ENCODE measurements around the gene SHANK3.
"Not testable (repeated sequence)": the region's sequence is repeated elsewhere in the genome, so short reads cannot be mapped to it uniquely, and the experiment has no call there.

SHANK3 gene

GRCh38 chr22:50672471-50673230 is at the start of gene SHANK3:
TSS of gene SHANK3 (plus strand) at chr22:50672823.
- no peaks in the 10 kb centered on the region for H3K36me3 Mint-ChIP-seq (ENCODE audit: low read depth)
- H3K27ac Mint-ChIP-seq, result no peak within 1 kb of the TSS
- no peaks in the 10 kb centered on the region for H3K9me3 Mint-ChIP-seq
- peaks cover 37% of the 10 kb centered on the region for H3K27me3 Mint-ChIP-seq
- no peak for ATAC-seq
- peaks cover 6% of the 10 kb centered on the region for H3K4me1 Mint-ChIP-seq
- H3K4me3 Mint-ChIP-seq, result no peak within 1 kb of the TSS
- DNase-seq, result no peak

GRCh38 chr22:50624347-50625130 is 48.1 kb upstream of the SHANK3 start:
- H3K27ac Mint-ChIP-seq, result no peak overlapping the region

GRCh38 chr22:50625131-50625567 is 47.5 kb upstream of the SHANK3 start:
- Mint-ChIP-seq H3K27ac (no peak overlapping the region), H3K9me3 (no peaks in the 10 kb centered on the region), H3K27me3 (no peaks in the 10 kb centered on the region), H3K36me3 (ENCODE audit: low read depth) (no peaks in the 10 kb centered on the region), H3K4me3 (no peak overlapping the region), H3K4me1 (peaks cover 49% of the 10 kb centered on the region)
- ATAC-seq, result no peak
- no peak for DNase-seq

More at GRCh38 chr22:50624347-50625130, 48.1 kb upstream of the SHANK3 start:
- H3K36me3 Mint-ChIP-seq (ENCODE audit: low read depth), result no peaks in the 10 kb centered on the region
- H3K9me3 Mint-ChIP-seq, result no peaks in the 10 kb centered on the region
- ATAC-seq (no peak), DNase-seq (no peak)
- no peak overlapping the region for H3K4me3 Mint-ChIP-seq
- H3K27me3 Mint-ChIP-seq, result no peaks in the 10 kb centered on the region
- H3K4me1 Mint-ChIP-seq, result peaks cover 52% of the 10 kb centered on the region

DNA sequence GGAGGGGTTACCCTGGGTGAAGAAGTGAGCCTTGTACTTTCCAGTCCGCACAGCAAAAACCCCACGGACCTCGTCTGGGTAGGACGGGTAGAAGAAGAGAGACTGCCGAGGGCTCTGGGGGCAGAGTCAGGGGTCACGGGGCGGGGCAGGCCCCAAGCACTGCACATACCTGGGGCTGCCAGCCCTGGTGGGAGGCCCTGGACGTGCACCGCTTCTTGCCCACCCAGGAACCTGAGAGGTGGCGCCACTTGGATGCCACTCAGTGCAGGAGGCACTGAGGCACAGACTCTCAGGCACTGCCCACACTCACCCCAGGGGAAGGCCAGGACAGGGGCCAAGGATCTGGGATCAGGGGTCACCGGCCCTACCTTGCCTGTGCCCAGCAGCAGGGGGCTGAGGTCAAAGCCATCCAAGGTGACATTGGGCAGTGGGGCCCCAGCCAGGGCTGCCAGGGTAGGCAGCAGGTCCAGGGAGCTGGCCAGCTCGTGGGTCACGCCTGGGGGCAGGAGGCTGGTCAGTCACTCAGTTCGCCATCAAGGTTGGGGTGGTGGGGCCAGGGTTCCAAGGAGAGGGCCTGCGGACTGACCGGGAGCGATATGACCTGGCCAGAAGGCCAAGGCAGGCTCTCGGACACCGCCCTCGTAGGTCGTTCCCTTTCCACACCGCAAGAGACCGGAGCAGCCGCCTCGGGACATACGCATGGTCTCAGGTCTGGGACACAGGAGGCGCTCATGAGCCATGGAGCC is 46.9 kb upstream of the SHANK3 start:
- H3K36me3 Mint-ChIP-seq (ENCODE audit: low read depth), result no peaks in the 10 kb centered on the region
- H3K9me3 Mint-ChIP-seq, result no peaks in the 10 kb centered on the region
- ATAC-seq (no peak), DNase-seq (no peak)
- peaks cover 45% of the 10 kb centered on the region for H3K4me1 Mint-ChIP-seq
- H3K27me3 Mint-ChIP-seq, result no peaks in the 10 kb centered on the region
- no peak overlapping the region for H3K4me3 Mint-ChIP-seq
- H3K27ac Mint-ChIP-seq, result no peak overlapping the region

- H3K27me3 Mint-ChIP-seq, result no peaks in the 10 kb centered on the region
- DNase-seq (no peak), ATAC-seq (no peak)
- H3K4me1 Mint-ChIP-seq, result peaks cover 39% of the 10 kb centered on the region
- no peaks in the 10 kb centered on the region for H3K9me3 Mint-ChIP-seq
- no peak overlapping the region for H3K27ac Mint-ChIP-seq
- peak overlapping the region; percentile 54 for H3K4me3 Mint-ChIP-seq
- no peaks in the 10 kb centered on the region for H3K36me3 Mint-ChIP-seq (ENCODE audit: low read depth)
These were observed 46.2 kb upstream of the SHANK3 start for GRCh38 chr22:50626314-50626849.

DNA sequence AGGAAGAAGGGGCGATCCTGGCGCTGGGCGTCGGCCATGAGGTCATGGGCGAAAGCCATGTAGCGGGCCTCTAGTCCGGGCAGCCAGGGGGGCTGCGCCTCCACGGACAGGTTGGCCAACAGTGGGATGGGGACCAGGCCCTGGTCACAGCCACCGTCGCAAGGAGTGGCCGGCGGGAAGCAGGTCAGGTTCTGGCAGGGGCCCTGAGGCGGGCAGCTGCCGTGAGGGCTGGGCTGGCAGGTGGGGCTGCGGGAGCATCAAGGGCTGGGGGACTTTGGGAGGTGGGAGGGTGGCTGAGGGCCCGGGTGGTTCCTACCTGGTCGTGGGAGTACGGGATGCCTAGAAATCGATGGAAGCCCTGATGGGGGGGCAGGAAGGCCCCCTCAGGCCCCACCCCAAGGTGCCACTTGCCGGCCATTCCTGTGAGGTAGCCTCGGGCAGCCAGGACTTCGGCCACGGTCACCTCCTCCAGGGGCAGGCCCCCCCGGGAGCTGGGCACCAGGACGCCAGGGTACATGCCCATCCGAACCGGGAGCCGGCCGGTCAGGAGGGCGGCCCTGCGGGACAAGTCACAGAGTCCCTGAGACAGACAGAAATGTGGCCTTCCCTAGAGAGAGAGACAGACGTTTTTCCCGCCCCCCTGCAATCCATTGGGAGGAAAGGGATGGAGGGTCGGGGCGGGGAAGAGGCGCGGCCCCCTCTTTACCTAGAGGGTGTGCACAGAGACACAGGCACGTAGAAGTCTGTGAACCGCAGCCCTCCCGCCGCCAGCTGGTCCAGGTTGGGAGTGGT is 45.6 kb upstream of the SHANK3 start:
- Mint-ChIP-seq H3K27ac (no peak overlapping the region), H3K36me3 (ENCODE audit: low read depth) (no peaks in the 10 kb centered on the region)
- ATAC-seq, result no peak

DNA sequence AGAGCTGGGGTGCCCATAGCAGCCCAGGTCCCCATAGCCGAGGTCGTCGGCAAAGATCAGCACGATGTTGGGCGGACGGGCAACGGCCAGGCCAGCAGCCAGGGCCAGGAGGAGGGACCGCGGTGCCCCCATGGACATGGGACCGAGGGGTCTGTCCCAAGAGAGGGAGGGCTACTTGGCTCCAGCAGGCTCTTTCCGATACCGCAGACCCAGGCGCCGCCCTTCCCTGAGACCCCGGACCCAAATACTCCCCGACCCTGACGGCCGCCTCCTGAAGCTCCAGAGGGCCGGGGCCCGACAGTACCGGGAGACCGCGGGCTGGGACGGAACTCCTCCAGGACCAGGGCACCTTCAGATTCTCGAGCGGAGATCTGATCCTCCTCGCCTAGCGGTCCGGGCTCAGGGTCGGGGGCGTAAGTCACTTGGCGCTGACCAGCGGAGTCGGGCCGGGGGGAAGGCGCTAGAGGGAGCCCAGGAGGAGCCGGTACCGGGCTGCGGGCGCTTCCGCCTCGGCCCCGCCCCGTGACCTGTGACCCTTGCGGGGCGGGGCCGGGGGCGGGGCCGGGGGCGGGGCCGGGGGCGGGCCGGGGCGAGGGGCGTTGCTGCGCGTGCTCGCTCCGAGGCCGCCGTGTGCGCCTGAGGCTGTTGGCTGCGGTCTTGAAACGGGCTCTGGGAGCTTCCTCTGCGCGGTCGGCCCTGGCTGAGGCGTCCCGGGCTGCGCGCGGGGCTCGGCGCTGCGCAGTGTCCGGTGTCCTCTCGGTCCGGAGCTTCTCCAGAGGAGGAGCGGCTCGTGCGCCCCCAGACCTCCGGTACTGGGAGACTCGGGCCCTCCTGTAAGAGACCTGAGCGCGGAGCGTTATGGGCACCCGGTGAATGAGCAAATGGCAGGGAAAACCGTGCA is 44.7 kb upstream of the SHANK3 start, which contains the start of gene ARSA:
TSS of gene ARSA (minus strand) at position 511 of the 901 bp plus-strand sequence. CDS start at position 138, 373 bp downstream.
- H3K36me3 Mint-ChIP-seq (ENCODE audit: low read depth), result no peaks in the 10 kb centered on the region
- peaks cover 24% of the 10 kb centered on the region for H3K4me1 Mint-ChIP-seq
- no peaks in the 10 kb centered on the region for H3K27me3 Mint-ChIP-seq
- H3K9me3 Mint-ChIP-seq, result no peaks in the 10 kb centered on the region
- ATAC-seq (peak; percentile 86), DNase-seq (peak; percentile 73)
- H3K27ac Mint-ChIP-seq, result peak within 1 kb of the TSS; percentile 67
- H3K4me3 Mint-ChIP-seq, result peak within 1 kb of the TSS; percentile 83

More for the DNA sequence above, 45.6 kb upstream of the SHANK3 start:
- DNase-seq, result no peak
- Mint-ChIP-seq H3K27me3 (no peaks in the 10 kb centered on the region), H3K9me3 (no peaks in the 10 kb centered on the region), H3K4me3 (peak overlapping the region; percentile 80), H3K4me1 (peaks cover 32% of the 10 kb centered on the region)

DNA sequence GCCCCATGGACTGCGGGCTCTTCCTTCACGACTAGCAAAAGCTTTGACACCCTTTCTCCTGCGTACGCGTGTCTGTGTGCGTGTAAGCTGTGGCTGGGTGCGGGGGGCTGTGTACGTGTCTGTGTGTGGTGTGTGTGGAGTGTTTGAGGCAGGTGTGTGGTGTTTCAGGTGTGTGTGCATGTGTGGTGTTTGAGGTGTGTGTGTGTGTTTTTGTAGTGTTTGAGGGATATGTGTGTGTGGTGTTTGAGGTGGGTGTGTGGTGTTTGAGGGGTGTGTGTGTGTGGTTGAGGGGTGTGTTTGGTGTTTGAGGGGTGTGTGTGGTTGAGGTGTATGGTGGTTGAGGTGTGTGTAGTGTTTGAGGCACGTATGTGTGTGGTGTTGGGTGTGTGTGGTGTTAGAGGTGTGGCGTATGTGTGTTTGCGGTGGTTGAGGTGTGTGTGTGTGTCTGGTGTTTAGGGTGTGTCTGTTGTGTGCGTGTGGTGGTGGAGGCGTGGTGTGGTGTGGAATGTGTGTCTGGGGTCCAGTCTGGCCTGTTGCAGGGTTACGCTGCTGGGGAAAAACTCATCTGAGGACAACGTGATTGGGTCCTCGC is 44.0 kb upstream of the SHANK3 start:
- Mint-ChIP-seq H3K27ac (peak overlapping the region; percentile 67), H3K36me3 (ENCODE audit: low read depth) (no peaks in the 10 kb centered on the region), H3K27me3 (no peaks in the 10 kb centered on the region), H3K4me3 (peak overlapping the region; percentile 83), H3K4me1 (peaks cover 21% of the 10 kb centered on the region), H3K9me3 (no peaks in the 10 kb centered on the region)
- ATAC-seq (no peak), DNase-seq (no peak)

GRCh38 chr22:50630376-50630775 is 42.2 kb upstream of the SHANK3 start:
- H3K4me1 Mint-ChIP-seq, result peaks cover 21% of the 10 kb centered on the region
- H3K36me3 Mint-ChIP-seq (ENCODE audit: low read depth), result no peaks in the 10 kb centered on the region
- H3K4me3 Mint-ChIP-seq, result no peak overlapping the region
- no peak for ATAC-seq
- no peak for DNase-seq
- no peaks in the 10 kb centered on the region for H3K27me3 Mint-ChIP-seq
- H3K27ac Mint-ChIP-seq, result no peak overlapping the region
- H3K9me3 Mint-ChIP-seq, result no peaks in the 10 kb centered on the region

DNA sequence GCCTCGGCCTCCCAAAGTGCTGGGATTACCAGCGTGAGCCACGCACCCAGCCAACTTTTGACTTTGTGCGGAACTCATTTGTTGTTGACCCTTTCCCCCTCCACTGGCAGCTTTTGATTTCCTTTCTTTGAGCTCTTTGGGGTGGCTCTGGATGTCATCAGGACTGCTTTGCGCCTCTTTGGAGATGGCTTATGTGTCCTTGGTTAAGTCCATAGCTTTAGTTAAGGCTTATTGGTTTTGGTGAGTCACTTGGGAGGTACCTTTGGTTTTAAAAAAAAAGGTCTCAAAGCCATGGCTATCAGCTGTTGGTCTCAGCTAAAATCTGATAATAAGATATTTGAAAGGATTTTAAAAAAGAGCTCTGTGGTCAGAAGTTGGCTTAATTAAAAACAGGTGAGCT is 39.5 kb upstream of the SHANK3 start:
- Mint-ChIP-seq H3K36me3 (ENCODE audit: low read depth) (no peaks in the 10 kb centered on the region), H3K4me3 (no peak overlapping the region), H3K9me3 (no peaks in the 10 kb centered on the region), H3K27ac (no peak overlapping the region), H3K4me1 (peaks cover 16% of the 10 kb centered on the region), H3K27me3 (no peaks in the 10 kb centered on the region)
- DNase-seq (no peak), ATAC-seq (no peak)

DNA sequence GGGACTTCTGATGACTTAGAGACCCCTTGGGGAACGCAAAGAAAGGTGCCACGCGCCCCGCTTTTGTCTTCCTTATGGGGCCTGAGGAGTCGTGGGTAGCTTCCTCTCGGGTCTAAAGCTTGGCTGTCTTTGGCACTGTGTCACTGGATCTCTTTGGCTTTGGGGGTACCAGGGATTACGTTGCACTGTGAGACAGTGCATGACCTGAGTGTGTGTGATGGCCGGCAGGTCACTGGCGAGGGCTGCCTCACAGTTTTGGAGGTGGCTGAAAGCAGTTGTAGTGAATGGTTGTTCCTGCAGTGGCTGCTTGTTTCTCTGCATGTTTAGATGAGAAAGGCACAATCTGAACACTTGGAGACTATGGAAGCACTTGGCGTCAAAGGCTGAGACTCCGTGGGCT is 38.9 kb upstream of the SHANK3 start:
- Mint-ChIP-seq H3K4me1 (peaks cover 10% of the 10 kb centered on the region), H3K9me3 (no peaks in the 10 kb centered on the region), H3K4me3 (no peak overlapping the region), H3K27me3 (no peaks in the 10 kb centered on the region), H3K27ac (no peak overlapping the region), H3K36me3 (ENCODE audit: low read depth) (no peaks in the 10 kb centered on the region)
- DNase-seq (no peak), ATAC-seq (no peak)

DNA sequence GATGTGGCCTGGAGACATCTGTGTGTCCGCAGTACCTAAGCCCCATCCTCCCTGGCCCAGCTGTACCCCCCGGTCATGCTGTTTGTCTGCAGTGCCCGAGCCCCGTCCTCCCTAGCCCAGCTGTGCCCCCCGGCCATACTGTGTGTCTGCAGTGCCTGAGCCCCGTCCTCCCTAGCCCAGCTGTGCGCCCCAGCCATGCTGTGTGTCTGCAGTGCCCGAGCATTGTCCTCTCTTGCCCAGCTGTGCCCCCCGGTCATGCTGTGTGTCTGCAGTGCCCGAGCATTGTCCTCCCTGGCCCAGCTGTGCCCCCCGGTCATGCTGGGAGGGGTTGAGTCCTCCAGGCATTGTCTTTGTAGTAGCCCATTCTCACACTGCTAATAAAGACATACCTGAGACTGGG is 37.0 kb upstream of the SHANK3 start:
- Mint-ChIP-seq H3K27ac (no peak overlapping the region), H3K4me1 (no peaks in the 10 kb centered on the region), H3K9me3 (no peaks in the 10 kb centered on the region), H3K36me3 (ENCODE audit: low read depth) (no peaks in the 10 kb centered on the region), H3K27me3 (no peaks in the 10 kb centered on the region), H3K4me3 (no peak overlapping the region)
- ATAC-seq (no peak), DNase-seq (no peak)

GRCh38 chr22:50640296-50640695 is 32.3 kb upstream of the SHANK3 start:
- not testable (repeated sequence) for H3K9me3 Mint-ChIP-seq; H3K27me3 Mint-ChIP-seq; H3K4me1 Mint-ChIP-seq; H3K27ac Mint-ChIP-seq; DNase-seq; H3K36me3 Mint-ChIP-seq (ENCODE audit: low read depth); H3K4me3 Mint-ChIP-seq; ATAC-seq
